Measurements from ENCODE around the gene ADAT1.

DNA sequence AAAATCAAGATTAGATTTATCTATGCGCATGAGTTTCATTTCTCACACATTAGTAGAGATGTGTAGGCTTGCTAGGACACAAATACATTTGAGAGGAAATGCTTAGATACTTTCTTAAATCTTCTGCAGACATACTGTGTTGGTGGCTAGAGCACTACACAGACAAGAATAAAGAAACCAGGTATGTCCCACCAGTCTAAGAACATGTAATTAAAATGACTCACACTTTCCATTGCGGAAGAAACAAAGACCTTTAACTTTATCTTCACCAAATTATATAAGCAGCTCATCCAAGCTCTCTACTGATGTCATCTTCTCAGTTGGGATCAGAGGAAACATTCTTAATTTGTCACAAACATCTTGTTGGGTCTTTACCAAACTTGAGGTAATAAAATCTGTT lies 44.4 kb downstream of the ADAT1 start:
- TF ChIP-seq, protein P1, sequence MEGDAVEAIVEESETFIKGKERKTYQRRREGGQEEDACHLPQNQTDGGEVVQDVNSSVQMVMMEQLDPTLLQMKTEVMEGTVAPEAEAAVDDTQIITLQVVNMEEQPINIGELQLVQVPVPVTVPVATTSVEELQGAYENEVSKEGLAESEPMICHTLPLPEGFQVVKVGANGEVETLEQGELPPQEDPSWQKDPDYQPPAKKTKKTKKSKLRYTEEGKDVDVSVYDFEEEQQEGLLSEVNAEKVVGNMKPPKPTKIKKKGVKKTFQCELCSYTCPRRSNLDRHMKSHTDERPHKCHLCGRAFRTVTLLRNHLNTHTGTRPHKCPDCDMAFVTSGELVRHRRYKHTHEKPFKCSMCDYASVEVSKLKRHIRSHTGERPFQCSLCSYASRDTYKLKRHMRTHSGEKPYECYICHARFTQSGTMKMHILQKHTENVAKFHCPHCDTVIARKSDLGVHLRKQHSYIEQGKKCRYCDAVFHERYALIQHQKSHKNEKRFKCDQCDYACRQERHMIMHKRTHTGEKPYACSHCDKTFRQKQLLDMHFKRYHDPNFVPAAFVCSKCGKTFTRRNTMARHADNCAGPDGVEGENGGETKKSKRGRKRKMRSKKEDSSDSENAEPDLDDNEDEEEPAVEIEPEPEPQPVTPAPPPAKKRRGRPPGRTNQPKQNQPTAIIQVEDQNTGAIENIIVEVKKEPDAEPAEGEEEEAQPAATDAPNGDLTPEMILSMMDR (IDR thresholded peaks at IDR 0.05; ENCODE audit: low read depth, low read length) = no peak
- no peak for TF ChIP-seq EZH2phosphoT487 (IDR thresholded peaks at IDR 0.05; ENCODE audit: low read depth)
